Measurements from ENCODE around the gene C1QTNF2.

GRCh38 chr5:160333721-160334120 is 36.7 kb downstream of the C1QTNF2 start:
- TF ChIP-seq EZH2phosphoT487 (IDR thresholded peaks at IDR 0.05; ENCODE audit: borderline replicate concordance) (no peak), CTCF (conservative IDR thresholded peaks at IDR 0.05; ENCODE audit: low read length) (no peak)

Data from Loucy (cell line).